GM12874 (cell line): ENCODE measurements around the gene TTLL12.

ENCODE experiments used
- CTCF ChIP-seq: IDR thresholded peaks from 2 replicates; pipeline ENCODE4 v1.5.1; 2011; ENCODE audit warnings: low read depth, mild to moderate bottlenecking, control low read depth, low read length, moderate library complexity; ENCODE audit not compliant: insufficient read depth

Gene TTLL12

GRCh38 chr22:43186272-43187170 lies at the start of gene TTLL12:
Gene TTLL12 (minus strand): TSS chr22:43187134. CDS start chr22:43187069, 65 bp downstream.
- no peak for TF ChIP-seq CTCF

- no peak for TF ChIP-seq CTCF
Measured at GRCh38 chr22:43235445-43236409, 48.8 kb upstream of the TTLL12 start.

- no peak for TF ChIP-seq CTCF
Measured at GRCh38 chr22:43234264-43234988, 47.5 kb upstream of the TTLL12 start.

- TF ChIP-seq CTCF = no peak
Measured at GRCh38 chr22:43233529-43233928, 46.6 kb upstream of the TTLL12 start.

- TF ChIP-seq CTCF = no peak
Measured at GRCh38 chr22:43232445-43232844, 45.5 kb upstream of the TTLL12 start.

- no peak for TF ChIP-seq CTCF
Measured at GRCh38 chr22:43231724-43232034, 44.7 kb upstream of the TTLL12 start.
